GM12874 (cell line): ENCODE measurements around the gene LPCAT1.

Source experiments
- TF ChIP-seq, protein P1 (sequence below): IDR thresholded peaks from 2 replicates; pipeline ENCODE4 v1.5.1; 2011; ENCODE audit warnings: low read depth, mild to moderate bottlenecking, control low read depth, low read length, moderate library complexity; ENCODE audit not compliant: insufficient read depth

Gene LPCAT1

DNA sequence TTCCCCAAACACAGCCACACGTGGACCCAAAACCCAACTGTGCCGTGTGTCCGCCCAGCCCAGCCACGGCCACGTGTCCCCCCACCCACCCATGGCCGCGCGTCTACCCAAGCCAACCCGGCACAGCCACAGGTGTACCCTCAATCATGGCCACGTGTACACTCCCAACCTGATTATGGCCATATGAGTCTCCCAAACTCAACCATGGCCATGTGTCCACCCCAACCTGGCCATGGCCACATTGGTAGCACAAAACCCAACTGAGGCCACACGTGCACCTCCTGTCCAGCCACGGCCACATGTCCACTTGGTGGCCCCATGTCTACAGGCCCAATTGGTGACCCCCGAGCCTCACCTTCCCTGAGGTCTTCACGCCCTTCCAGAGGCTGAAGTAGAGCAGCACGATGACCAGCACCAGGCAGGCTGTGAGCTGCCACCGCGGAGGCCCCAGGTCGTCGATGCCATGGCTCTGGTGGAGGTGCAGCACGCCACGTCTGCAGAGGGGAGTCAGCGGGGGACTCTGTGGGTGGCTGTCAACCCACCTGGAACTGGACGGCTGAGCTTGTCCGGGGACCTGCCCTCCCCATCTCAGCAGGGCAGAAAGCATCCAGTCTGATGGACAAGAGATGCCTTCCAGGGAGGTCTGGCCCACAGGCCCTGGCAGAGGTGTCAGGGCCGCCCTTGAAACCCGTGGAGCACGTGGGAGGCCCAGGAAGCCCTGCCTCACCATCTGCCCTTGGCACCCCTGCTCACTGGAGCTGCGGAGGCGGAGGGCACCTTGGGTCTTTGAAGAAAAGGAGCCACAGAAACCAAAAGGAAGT lies 102.0 kb downstream of the LPCAT1 start:
- TF ChIP-seq, protein P1, sequence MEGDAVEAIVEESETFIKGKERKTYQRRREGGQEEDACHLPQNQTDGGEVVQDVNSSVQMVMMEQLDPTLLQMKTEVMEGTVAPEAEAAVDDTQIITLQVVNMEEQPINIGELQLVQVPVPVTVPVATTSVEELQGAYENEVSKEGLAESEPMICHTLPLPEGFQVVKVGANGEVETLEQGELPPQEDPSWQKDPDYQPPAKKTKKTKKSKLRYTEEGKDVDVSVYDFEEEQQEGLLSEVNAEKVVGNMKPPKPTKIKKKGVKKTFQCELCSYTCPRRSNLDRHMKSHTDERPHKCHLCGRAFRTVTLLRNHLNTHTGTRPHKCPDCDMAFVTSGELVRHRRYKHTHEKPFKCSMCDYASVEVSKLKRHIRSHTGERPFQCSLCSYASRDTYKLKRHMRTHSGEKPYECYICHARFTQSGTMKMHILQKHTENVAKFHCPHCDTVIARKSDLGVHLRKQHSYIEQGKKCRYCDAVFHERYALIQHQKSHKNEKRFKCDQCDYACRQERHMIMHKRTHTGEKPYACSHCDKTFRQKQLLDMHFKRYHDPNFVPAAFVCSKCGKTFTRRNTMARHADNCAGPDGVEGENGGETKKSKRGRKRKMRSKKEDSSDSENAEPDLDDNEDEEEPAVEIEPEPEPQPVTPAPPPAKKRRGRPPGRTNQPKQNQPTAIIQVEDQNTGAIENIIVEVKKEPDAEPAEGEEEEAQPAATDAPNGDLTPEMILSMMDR, result no peak

DNA sequence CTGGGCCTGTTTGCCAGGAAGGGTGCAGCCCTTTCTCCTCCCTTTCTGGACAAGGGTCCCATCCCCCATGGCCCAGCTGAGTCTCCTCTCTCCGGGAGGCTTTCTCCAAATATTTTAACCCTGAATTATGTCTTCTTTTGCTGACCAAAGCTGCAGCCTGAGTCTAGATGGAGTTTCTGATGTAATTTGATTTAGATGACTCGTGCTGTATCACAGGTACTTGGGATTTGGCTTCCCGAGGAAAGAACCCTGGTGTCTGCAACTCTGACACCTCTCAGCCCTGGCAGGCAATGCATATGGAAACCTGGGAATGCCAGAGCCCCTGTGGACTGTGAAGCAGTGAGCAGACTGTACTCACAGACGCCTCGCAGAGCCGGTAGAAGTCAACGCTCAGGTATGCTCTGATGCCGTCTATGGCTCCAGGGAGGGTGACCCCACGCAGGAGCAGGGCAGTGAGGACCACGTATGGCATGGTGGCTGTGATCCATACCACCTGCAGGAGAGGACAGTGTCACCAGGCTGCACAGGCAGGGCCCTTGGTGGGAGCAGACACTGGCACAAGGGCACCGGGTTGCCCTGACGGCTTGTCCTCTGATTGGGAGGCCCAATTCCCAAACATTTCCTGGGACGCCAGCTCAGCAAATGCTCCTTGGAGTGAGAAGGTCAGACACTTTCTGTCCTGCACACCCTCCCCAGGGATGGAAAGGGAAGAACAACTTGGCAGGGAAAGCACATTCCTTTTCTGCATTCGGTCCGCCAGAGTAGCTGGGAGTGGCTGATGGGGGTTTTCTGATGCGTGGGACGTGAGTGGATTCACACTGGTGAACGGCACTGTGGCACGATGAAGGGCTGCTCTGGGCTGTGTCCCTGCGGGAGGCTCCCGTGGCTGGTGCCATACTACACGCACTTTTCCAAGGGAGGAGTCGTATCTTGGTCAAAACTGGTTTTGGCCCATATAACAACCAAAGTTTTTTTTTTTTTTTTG lies 103.3 kb downstream of the LPCAT1 start:
- TF ChIP-seq, protein P1, result no peak

DNA sequence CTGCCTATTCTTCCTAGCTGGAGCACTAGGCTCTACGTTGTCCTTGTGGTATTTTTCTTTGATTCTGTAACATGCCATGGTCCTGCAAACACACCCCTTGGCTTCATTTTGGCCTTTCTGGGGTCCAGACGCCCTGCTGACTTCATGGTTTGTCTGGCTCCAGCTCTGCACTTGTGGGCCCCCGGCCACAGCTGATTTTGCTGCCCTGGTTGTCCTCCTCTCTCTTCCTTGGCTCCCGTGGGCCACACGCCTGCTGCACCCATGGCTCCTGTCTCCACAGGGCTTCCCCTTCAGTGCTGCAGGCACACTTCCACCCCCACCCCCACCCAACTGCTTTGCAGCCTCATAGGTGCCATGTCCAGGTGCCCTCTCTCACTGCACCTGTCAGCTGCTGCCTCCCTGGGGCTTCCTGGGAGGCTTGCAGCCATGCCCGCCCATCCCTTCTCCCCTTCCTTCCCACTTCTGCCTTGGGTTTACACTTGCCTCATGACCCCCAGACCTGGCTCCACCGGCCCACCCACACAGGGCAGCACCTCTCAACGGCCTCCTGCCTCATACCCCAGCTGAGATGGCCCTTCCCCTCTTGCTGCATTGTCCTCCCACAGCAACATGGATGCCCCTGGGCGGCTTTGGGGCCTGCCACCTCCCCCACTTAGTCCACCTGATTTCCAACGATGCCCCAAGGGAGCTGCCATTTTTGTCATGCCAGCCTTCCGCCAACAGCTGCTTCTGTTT lies 104.1 kb downstream of the LPCAT1 start:
- TF ChIP-seq, protein P1, result no peak

DNA sequence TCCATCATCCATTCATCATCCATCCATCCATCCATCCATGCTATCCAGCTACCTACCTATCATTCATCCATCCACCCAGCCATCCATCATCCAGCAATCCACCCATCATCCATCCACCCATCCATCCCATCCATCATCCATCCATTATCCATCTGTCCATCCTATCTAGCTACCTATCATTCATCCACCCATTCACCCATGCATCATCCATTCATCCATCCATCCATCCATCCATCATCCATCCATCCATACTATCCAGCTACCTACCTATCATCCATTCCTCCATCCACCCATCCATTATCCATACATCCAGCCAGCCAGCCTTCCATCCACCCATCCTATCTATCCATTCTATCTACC lies 104.9 kb downstream of the LPCAT1 start:
- TF ChIP-seq, protein P1, result no peak

DNA sequence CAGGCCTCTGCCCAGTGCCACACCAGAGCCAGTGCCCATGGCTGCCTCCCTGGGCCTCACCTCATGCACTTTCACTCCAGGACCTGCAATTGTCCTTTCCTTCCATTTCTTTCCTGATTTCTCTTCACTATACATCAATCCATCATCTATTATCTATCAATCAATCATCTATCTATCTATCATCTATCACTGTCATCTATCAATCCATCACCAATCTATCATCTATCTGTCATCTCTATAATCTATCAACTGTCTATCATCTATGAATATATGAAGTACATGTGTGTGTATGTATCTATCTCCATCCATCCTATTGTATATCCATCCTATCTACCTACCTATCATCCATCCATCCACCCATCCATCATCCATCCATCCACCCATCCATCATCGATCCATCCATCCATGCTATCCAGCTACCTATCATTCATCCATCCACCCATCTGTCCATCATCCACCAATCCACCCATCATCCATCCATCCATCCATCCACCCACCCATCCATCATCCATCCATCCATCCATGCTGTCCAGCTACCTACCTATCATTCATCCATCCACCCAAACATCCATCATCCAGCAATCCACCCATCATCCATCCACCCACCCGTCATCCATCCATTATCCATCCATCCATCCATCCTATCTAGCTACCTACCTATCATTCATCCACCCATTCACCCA lies 105.4 kb downstream of the LPCAT1 start:
- TF ChIP-seq, protein P1, result no peak

DNA sequence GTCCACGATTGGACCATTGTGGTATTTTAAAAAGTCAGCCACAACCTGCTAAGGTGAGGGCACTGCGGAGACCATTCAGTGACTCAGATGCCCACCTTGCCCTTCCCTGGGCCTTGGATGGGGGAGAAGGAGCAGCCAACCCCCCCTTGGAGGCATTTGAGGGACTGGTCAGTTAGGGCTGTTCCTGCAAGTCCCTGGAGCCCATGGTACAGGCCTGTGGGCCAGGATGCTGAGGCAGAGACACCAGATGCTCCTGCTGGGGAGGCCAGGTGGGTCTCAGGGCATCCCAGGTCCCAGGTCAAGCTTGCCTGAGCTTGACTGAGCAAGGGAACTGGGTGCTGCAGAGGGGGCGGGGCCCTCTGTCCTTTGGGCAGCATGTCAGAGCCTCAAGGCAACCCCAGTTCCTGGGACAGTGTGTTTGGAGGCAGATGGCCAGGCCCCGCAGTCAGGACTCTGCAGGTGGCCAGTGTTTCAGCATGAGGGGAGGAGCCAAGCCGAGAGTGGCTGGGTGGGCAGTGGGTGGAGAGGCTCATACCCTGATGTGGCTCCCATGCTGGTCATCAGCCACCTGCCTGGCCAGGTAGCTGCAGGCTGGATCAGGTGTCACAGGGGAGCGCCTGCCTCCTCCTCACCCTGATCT lies 106.1 kb downstream of the LPCAT1 start:
- TF ChIP-seq, protein P1, result no peak
